Suprapubic skin (tissue), 4 donors: ENCODE data around the gene APRT.

ENCODE experiments used
- EP300 ChIP-seq: sonication (generic); formaldehyde crosslinking; IDR thresholded peaks from one replicate; pipeline ENCODE4 v1.6.1; 2017; ENCODE audit warnings: antibody characterized with exemption
- POLR2AphosphoS5 ChIP-seq, 3 donors: sonication (generic); formaldehyde crosslinking; IDR thresholded peaks; one replicate each; pipeline ENCODE4 v1.6.1; 2017; ENCODE audit warnings: antibody characterized with exemption in 3 of 3

DNA sequence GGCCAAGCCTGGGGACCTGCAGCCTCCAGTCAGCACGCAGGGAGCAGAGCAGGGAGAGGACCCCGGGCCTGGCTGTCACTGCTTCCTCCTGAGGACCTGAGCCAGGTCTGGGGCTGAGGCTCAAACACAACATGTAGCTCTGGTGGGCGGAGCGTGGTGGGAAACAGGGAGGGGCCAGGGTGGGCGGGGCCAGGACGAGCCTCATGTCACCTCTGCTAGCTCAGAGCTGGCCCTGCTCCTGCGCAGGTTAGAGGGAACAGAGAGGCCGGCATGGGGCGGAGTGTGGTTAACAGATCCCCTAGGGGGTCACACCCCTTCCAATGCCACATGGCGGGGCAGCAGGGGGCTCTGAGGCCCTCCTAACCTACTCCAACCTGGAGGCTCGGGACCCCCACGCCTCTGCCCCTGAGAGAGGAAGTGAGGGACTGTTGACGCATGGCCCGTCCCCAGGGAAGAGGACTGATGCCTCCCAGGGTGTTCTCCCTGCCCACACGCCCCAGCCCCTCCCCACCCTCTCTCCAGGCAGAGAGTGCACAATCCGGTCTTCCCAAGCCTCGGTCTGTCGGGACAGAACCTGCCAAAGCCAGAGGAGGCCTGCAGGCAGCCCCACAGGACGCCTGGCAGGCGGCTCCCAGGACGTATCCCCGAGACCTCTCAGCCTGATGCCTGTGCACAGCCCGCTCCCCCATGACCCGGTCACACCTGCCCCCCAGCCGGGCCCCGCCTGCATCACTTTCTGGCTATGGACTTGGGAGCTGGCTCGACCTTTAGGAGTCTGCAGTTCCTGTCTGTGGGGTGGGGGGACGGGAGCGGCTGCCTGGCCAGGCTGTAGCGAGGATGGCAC is 41.9 kb downstream of the APRT start:
- TF ChIP-seq EP300, result no peak
- TF ChIP-seq POLR2AphosphoS5 (IDR thresholded peaks at IDR 0.05), result no peak
